Parathyroid adenoma (tissue), 2 donors: ENCODE data around the gene PDC.
"Not testable (repeated sequence)": the region's sequence is repeated elsewhere in the genome, so short reads cannot be mapped to it uniquely, and the experiment has no call there.

Experiments used
- H2AFZ ChIP-seq: fragments of 300-600 bp; sonication (generic); one replicate; pipeline ENCODE4 v1.7.0; 2017; ENCODE audit warnings: antibody characterized with exemption, mild to moderate bottlenecking
- H3K27ac ChIP-seq: fragments of 300-600 bp; sonication (generic); one replicate; pipeline ENCODE4 v1.7.0; 2017
- H3K27me3 ChIP-seq: fragments of 300-600 bp; sonication (generic); one replicate; pipeline ENCODE4 v1.7.0; 2017; ENCODE audit warnings: low read length; ENCODE audit not compliant: control insufficient read depth, insufficient read depth
- H3K36me3 ChIP-seq: fragments of 300-600 bp; sonication (generic); one replicate; pipeline ENCODE4 v1.7.0; 2017; ENCODE audit warnings: low read length; ENCODE audit not compliant: control insufficient read depth, insufficient read depth
- H3K4me1 ChIP-seq: fragments of 300-600 bp; sonication (generic); one replicate; pipeline ENCODE4 v1.7.0; 2017; ENCODE audit warnings: control low read depth
- H3K4me2 ChIP-seq: fragments of 300-600 bp; sonication (generic); one replicate; pipeline ENCODE4 v1.7.0; 2017; ENCODE audit warnings: low read length
- H3K4me3 ChIP-seq: fragments of 300-600 bp; sonication (generic); one replicate; pipeline ENCODE4 v1.7.0; 2017; ENCODE audit warnings: low read depth, low read length
- H3K79me2 ChIP-seq: fragments of 300-600 bp; sonication (generic); one replicate; pipeline ENCODE4 v1.7.0; 2017; ENCODE audit warnings: control low read depth
- H3K9ac ChIP-seq: fragments of 300-600 bp; sonication (generic); one replicate; pipeline ENCODE4 v1.7.0; 2017; ENCODE audit warnings: mild to moderate bottlenecking
- H3K9me3 ChIP-seq: fragments of 300-600 bp; sonication (generic); one replicate; pipeline ENCODE4 v1.7.0; 2017; ENCODE audit warnings: low read length; ENCODE audit not compliant: control insufficient read depth
- CTCF ChIP-seq: fragments of 300-600 bp; sonication (generic); IDR thresholded peaks from one replicate; pipeline ENCODE4 v1.7.0; 2017; ENCODE audit warnings: antibody characterized with exemption, mild to moderate bottlenecking
- donor health status: primary hyperparathyroidism.

The PDC gene

GRCh38 chr1:186463511-186463910 is 2.6 kb upstream of the PDC start:
- Histone ChIP-seq H2AFZ (no peak overlapping the region), H3K79me2 (no peaks in the 10 kb centered on the region), H3K27ac (no peak overlapping the region), H3K4me1 (no peaks in the 10 kb centered on the region), H3K36me3 (no peaks in the 10 kb centered on the region), H3K4me2 (no peak overlapping the region), H3K4me3 (no peak overlapping the region), H3K9ac (no peak overlapping the region), H3K27me3 (no peaks in the 10 kb centered on the region), H3K9me3 (no peaks in the 10 kb centered on the region)
- no peak for TF ChIP-seq CTCF

GRCh38 chr1:186459161-186459560 is 1.8 kb downstream of the PDC start:
- not testable (repeated sequence) for H2AFZ ChIP-seq, H3K36me3 ChIP-seq, H3K4me1 ChIP-seq, H3K9ac ChIP-seq, H3K4me2 ChIP-seq, H3K79me2 ChIP-seq, H3K4me3 ChIP-seq, H3K27me3 ChIP-seq, H3K9me3 ChIP-seq, H3K27ac ChIP-seq

- H2AFZ ChIP-seq: no peak overlapping the region
- H3K27me3 ChIP-seq: no peaks in the 10 kb centered on the region
- no peaks in the 10 kb centered on the region for H3K9me3 ChIP-seq
- H3K79me2 ChIP-seq: no peaks in the 10 kb centered on the region
- H3K4me2 ChIP-seq: no peak overlapping the region
- TF ChIP-seq CTCF: no peak
- H3K27ac ChIP-seq: no peak overlapping the region
- no peak overlapping the region for H3K9ac ChIP-seq
- H3K4me1 ChIP-seq: no peaks in the 10 kb centered on the region
- no peak overlapping the region for H3K4me3 ChIP-seq
- no peaks in the 10 kb centered on the region for H3K36me3 ChIP-seq
Observed at GRCh38 chr1:186456729-186457255, 4.1 kb downstream of the PDC start.

GRCh38 chr1:186454981-186455380 is 5.9 kb downstream of the PDC start:
- no peak overlapping the region for H3K4me2 ChIP-seq
- H3K27ac ChIP-seq: no peak overlapping the region
- H3K4me1 ChIP-seq: no peaks in the 10 kb centered on the region
- H3K9me3 ChIP-seq: no peaks in the 10 kb centered on the region
- H3K9ac ChIP-seq: no peak overlapping the region
- no peaks in the 10 kb centered on the region for H3K27me3 ChIP-seq
- H3K36me3 ChIP-seq: no peaks in the 10 kb centered on the region
- H3K4me3 ChIP-seq: no peak overlapping the region
- no peak overlapping the region for H2AFZ ChIP-seq
- TF ChIP-seq CTCF: no peak
- H3K79me2 ChIP-seq: no peaks in the 10 kb centered on the region

GRCh38 chr1:186446152-186446551 is 14.8 kb downstream of the PDC start:
- Histone ChIP-seq H3K9ac (no peak overlapping the region), H3K4me1 (no peaks in the 10 kb centered on the region), H3K79me2 (no peaks in the 10 kb centered on the region), H2AFZ (no peak overlapping the region), H3K4me2 (no peak overlapping the region), H3K9me3 (no peaks in the 10 kb centered on the region), H3K4me3 (no peak overlapping the region), H3K27me3 (no peaks in the 10 kb centered on the region), H3K36me3 (no peaks in the 10 kb centered on the region), H3K27ac (no peak overlapping the region)
- TF ChIP-seq CTCF: no peak
